Measurements from ENCODE around the gene MMRN2. TPM values are rescaled to one million over a fixed set of nuclear protein-coding genes. Genes with fewer than 3 reads are reported as not detected.

MMRN2 gene
- total RNA-seq, 4 donors from 2014 or later: 23.0 to 45.1 (median 28.4) TPM

DNA sequence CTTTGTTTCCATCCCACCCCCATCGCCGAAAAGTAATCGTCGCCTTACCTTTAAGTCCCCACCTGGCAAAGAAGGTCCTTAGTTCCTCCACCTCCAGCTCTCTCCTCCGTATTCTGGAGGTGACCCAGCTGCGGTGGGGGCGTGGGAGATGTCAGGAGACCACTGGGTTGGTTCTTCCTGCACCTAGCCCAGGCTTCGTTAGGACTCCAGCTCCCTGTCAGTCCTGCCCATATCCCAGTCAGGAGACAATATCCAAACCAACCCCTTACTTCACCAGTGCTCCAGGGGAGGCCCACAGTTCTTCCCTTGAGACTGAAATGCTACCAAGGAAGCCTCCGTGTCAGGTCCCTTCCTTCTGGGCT is 11.6 kb upstream of the MMRN2 start:
- Histone ChIP-seq H3K36me3 (no peaks in the 10 kb centered on the region), H3K27me3 (no peaks in the 10 kb centered on the region), H3K4me3 (replicated peaks in 1 of 3) (peak overlapping the region in 2 of 3 donors; percentile 14 to 67), H3K27ac (peak overlapping the region; percentile 93 to 99 (median 96)), H3K4me1 (peaks cover 34 to 67% of the 10 kb centered on the region in 2 donors), H3K9me3 (no peaks in the 10 kb centered on the region)
- 57 to 69% methylated on average over 8 to 9 of the region's 9 CpGs for WGBS, 2 donors
- TF ChIP-seq CTCF (IDR thresholded peaks at IDR 0.05) (no peak), POLR2A (IDR thresholded peaks at IDR 0.05) (no peak)
- intact Hi-C loops (cut with DNase I): loop anchor here (10.0 kb wide), 1 partner anchor 126 kb away; the partner anchor contains the start of genes GLUD1 and SHLD2
- no peak for DNase-seq

GRCh38 chr10:86968271-86968993 is 11.0 kb upstream of the MMRN2 start, which contains the start of gene ADIRF:
Gene ADIRF (plus strand): TSS chr10:86968482. CDS start chr10:86968545, 63 bp downstream.
- TF ChIP-seq POLR2A (IDR thresholded peaks at IDR 0.05): peak in 1 of 2 donors; percentile 42
- no peak for TF ChIP-seq CTCF (IDR thresholded peaks at IDR 0.05)
- H3K9me3 ChIP-seq: no peaks in the 10 kb centered on the region
- H3K27me3 ChIP-seq: no peaks in the 10 kb centered on the region
- peak within 1 kb of the TSS; percentile 93 to 99 (median 96) for H3K27ac ChIP-seq
- intact Hi-C loops (cut with DNase I): loop anchor here (10.0 kb wide), 1 partner anchor 126 kb away; the partner anchor contains the start of genes GLUD1 and SHLD2
- H3K4me3 ChIP-seq (replicated peaks in 1 of 3): peak within 1 kb of the TSS in 2 of 3 donors; percentile 14 to 67
- WGBS, 2 donors: 11 to 14% methylated on average over 14 to 16 of the region's 59 CpGs
- peak; percentile 65 for DNase-seq
- peaks cover 34 to 63% of the 10 kb centered on the region in 2 donors for H3K4me1 ChIP-seq
- no peaks in the 10 kb centered on the region for H3K36me3 ChIP-seq

GRCh38 chr10:86967481-86967941 is 10.1 kb upstream of the MMRN2 start:
- 73 to 93% methylated on average over 3 to 6 of the region's 7 CpGs for WGBS, 2 donors
- Histone ChIP-seq H3K4me1 (peaks cover 34 to 59% of the 10 kb centered on the region in 2 donors), H3K27ac (peak overlapping the region in 2 of 3 donors; percentile 93 to 96), H3K4me3 (replicated peaks in 1 of 3) (no peak overlapping the region), H3K36me3 (no peaks in the 10 kb centered on the region), H3K9me3 (no peaks in the 10 kb centered on the region), H3K27me3 (no peaks in the 10 kb centered on the region)
- intact Hi-C loops (cut with DNase I): loop anchor here (10.0 kb wide), 1 partner anchor 127 kb away; the partner anchor contains the start of genes GLUD1 and SHLD2
- no peak for DNase-seq
- no peak for TF ChIP-seq CTCF (IDR thresholded peaks at IDR 0.05)
- no peak for TF ChIP-seq POLR2A (IDR thresholded peaks at IDR 0.05)

DNA sequence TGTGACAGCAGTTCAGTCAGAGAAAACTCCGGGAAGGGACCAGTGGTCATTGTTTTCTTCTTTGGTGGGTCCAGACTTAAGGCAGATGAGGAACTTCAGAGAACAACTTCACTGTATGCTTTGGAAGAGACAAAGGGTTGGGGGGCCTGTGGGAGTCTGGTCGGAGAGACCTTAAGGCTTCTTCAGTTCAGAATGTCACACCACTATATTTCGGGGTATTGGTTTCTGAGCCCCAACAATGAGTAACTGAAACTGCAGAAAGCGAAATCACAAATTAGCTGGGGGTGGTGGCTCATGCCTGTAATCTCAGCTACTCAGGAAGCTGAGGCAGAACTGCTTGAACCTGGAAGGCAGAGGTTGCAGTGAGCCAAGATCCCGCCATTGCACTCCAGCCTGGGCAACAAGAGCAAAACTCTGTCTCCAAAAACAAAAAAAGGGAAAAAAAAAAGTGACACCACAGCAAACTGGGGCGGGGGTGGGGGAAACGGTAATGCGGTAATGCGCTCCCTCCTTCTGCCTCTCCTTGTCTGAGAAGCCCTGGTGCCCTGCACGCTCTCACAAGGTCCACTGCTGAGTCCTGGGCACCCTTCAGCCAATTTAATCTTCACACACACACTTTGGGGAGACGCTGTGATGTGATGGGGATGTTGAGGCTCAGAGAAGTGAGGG is 8.7 kb upstream of the MMRN2 start:
- Histone ChIP-seq H3K4me1 (peaks cover 30 to 47% of the 10 kb centered on the region in 2 donors), H3K36me3 (no peaks in the 10 kb centered on the region), H3K9me3 (no peaks in the 10 kb centered on the region), H3K27ac (peak overlapping the region in 1 of 3 donors; percentile 59), H3K4me3 (replicated peaks in 1 of 3) (no peak overlapping the region), H3K27me3 (no peaks in the 10 kb centered on the region)
- DNase-seq: no peak
- TF ChIP-seq POLR2A (IDR thresholded peaks at IDR 0.05): no peak
- no peak for TF ChIP-seq CTCF (IDR thresholded peaks at IDR 0.05)
- 60 to 65% methylated on average over 11 of the region's 11 CpGs for WGBS, 2 donors
- intact Hi-C loops (cut with DNase I): loop anchor here (10.0 kb wide), 1 partner anchor 129 kb away; the partner anchor contains the start of genes GLUD1 and SHLD2

Measured in thyroid gland (tissue), 4 donors.